GM12875 (cell line): Measurements from ENCODE around the gene DOCK4.

Experiments
- H3K4me3 ChIP-seq: one replicate; pipeline ENCODE4 v1.5.1; 2011; ENCODE audit warnings: low read depth, low read length, control low read depth
- CTCF ChIP-seq: IDR thresholded peaks from 2 replicates; pipeline ENCODE4 v1.5.1; 2011; ENCODE audit warnings: low read depth, mild to moderate bottlenecking, control low read depth, inconsistent platforms, low read length, moderate library complexity, borderline replicate concordance; ENCODE audit not compliant: insufficient read depth

Gene DOCK4

GRCh38 chr7:112136271-112137008 is 69.8 kb downstream of the DOCK4 start:
- no peak for TF ChIP-seq CTCF
- H3K4me3 ChIP-seq, result no peak overlapping the region

- no peak for TF ChIP-seq CTCF
- no peak overlapping the region for H3K4me3 ChIP-seq
Observed at GRCh38 chr7:112135815-112136214, 70.4 kb downstream of the DOCK4 start.

DNA sequence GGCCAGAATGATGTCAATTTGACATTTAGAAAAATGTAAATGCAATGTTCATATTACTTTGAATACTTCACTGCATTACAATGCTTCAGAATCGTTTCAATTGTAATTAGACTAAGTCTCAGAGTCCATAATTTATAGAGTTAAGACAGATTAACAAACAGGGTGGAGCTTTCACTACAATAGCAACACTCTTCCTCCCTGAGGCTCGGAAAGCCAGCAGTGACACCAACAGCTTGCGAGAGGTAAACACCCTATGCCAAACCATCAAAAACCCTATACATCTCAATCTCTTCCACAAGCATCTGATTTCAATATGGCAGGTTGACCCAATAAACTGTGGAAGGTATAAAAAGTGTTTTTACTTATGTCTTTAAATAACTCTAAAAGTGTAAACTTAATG is 72.2 kb downstream of the DOCK4 start:
- no peak overlapping the region for H3K4me3 ChIP-seq
- TF ChIP-seq CTCF, result no peak

- TF ChIP-seq CTCF, result no peak
- no peak overlapping the region for H3K4me3 ChIP-seq
Observed at GRCh38 chr7:112133328-112133727, 72.9 kb downstream of the DOCK4 start.

GRCh38 chr7:112132051-112132694 is 74.0 kb downstream of the DOCK4 start:
- no peak for TF ChIP-seq CTCF
- no peak overlapping the region for H3K4me3 ChIP-seq

DNA sequence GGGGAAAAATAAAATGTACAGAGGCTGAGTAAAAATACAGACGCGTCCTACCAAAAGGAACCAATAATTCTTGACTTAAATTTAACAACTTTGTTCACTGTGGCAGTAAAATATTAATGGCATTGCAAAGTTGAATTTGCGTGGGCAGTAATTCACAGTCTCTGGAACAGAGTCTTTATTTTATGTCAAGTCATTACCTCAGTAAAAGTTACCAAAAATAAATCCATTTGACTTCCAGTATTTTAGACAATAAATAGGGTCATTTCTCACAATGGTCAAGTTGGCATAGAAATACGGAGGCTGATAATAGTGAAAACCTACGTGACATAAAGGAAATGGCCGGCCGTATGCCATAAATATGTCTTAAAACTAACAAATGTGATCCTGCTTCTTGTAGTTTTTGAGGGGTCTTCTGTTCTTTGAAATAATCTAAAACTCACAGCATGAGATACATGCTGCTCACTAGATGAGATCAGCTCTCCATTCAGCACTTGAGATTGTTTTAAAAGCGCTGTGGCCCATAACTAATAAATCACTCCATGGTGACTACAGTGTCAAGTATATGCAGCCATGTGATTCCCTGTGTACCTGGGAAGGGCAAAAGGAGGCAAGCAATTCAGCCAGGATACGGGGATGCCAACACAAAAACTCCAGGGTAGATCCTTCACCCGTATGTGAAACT is 75.3 kb downstream of the DOCK4 start:
- no peak overlapping the region for H3K4me3 ChIP-seq
- TF ChIP-seq CTCF, result no peak
